ENCODE measurements around the gene ZNF32. TPM values are rescaled to one million over a fixed set of nuclear protein-coding genes. Genes with fewer than 3 reads are reported as not detected.

ZNF32 gene
- total and polyA plus RNA-seq, 10 donors = 26.3 to 68.8 (median 31.9) TPM

- H3K9me3 ChIP-seq = no peaks in the 10 kb centered on the region
- intact Hi-C loops (cut with DNase I; ENCODE audit: low total_unique reads) = loop anchor here (10.0 kb wide), 1 partner anchor 632 kb away; no protein-coding TSS in a partner anchor
Observed at GRCh38 chr10:43682956-43683355, 34.3 kb upstream of the ZNF32 start.

DNA sequence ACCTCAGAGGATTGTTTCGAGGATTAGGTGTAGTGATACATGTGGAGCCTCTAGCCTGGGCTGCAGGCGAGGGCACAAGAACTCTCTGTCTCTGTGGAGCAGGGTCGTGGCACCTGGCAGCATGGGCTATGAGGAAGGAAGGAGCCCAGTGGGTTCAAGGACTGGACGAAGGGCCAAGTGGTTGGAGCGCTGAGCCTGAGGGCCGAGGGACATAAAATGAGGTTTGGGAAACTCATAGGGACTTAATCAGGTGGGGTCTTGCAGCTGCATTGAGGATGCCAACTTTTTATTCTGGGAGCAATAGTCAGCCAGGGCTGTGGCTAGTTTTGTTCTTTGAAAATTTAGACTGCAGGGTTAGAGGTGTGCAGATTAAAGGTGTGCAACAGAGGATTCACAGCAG lies 33.0 kb upstream of the ZNF32 start:
- no peaks in the 10 kb centered on the region for H3K36me3 ChIP-seq
- no peak for DNase-seq
- H3K4me3 ChIP-seq = no peak overlapping the region
- no peak overlapping the region for H3K27ac ChIP-seq
- TF ChIP-seq POLR2AphosphoS5 (IDR thresholded peaks at IDR 0.05) (no peak), POLR2A (IDR thresholded peaks at IDR 0.05) (no peak)
- TF ChIP-seq, protein P1, sequence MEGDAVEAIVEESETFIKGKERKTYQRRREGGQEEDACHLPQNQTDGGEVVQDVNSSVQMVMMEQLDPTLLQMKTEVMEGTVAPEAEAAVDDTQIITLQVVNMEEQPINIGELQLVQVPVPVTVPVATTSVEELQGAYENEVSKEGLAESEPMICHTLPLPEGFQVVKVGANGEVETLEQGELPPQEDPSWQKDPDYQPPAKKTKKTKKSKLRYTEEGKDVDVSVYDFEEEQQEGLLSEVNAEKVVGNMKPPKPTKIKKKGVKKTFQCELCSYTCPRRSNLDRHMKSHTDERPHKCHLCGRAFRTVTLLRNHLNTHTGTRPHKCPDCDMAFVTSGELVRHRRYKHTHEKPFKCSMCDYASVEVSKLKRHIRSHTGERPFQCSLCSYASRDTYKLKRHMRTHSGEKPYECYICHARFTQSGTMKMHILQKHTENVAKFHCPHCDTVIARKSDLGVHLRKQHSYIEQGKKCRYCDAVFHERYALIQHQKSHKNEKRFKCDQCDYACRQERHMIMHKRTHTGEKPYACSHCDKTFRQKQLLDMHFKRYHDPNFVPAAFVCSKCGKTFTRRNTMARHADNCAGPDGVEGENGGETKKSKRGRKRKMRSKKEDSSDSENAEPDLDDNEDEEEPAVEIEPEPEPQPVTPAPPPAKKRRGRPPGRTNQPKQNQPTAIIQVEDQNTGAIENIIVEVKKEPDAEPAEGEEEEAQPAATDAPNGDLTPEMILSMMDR (IDR thresholded peaks at IDR 0.05 in 8 of 11, conservative IDR thresholded peaks at IDR 0.05 in 3 of 11) = no peak
- H3K9me3 ChIP-seq = no peaks in the 10 kb centered on the region
- peaks cover 0 to 21% (median 6%) of the 10 kb centered on the region in 6 donors for H3K4me1 ChIP-seq
- peaks cover 0 to 29% (median 0%) of the 10 kb centered on the region in 7 donors for H3K27me3 ChIP-seq (replicated peaks in 1 of 7)
- intact Hi-C loops (cut with DNase I; ENCODE audit: low total_unique reads) = loop anchor here (10.0 kb wide), 1 partner anchor 633 kb away; no protein-coding TSS in a partner anchor
- WGBS, 5 donors = 47 to 83% (median 68%) methylated on average over 6 of the region's 6 CpGs

More at GRCh38 chr10:43682956-43683355, 34.3 kb upstream of the ZNF32 start:
- TF ChIP-seq, protein P1 (IDR thresholded peaks at IDR 0.05 in 8 of 11, conservative IDR thresholded peaks at IDR 0.05 in 3 of 11) = no peak
- no peak for TF ChIP-seq POLR2A (IDR thresholded peaks at IDR 0.05)
- no peak for TF ChIP-seq POLR2AphosphoS5 (IDR thresholded peaks at IDR 0.05)
- no peaks in the 10 kb centered on the region for H3K36me3 ChIP-seq
- H3K4me1 ChIP-seq = peaks cover 0 to 21% (median 6%) of the 10 kb centered on the region in 6 donors
- DNase-seq = no peak
- H3K27me3 ChIP-seq (replicated peaks in 1 of 7) = peaks cover 0 to 28% (median 0%) of the 10 kb centered on the region in 7 donors
- H3K4me3 ChIP-seq = no peak overlapping the region
- no peak overlapping the region for H3K27ac ChIP-seq
- WGBS, 5 donors = 86 to 91% (median 89%) methylated on average over 2 of the region's 2 CpGs

GRCh38 chr10:43681220-43681619 lies 32.5 kb upstream of the ZNF32 start:
- no peak for TF ChIP-seq POLR2A (IDR thresholded peaks at IDR 0.05)
- TF ChIP-seq, protein P1 (IDR thresholded peaks at IDR 0.05 in 8 of 11, conservative IDR thresholded peaks at IDR 0.05 in 3 of 11) = no peak
- TF ChIP-seq POLR2AphosphoS5 (IDR thresholded peaks at IDR 0.05) = no peak
- Histone ChIP-seq H3K4me1 (peaks cover 0 to 21% (median 6%) of the 10 kb centered on the region in 6 donors), H3K27me3 (replicated peaks in 1 of 7) (peaks cover 0 to 29% (median 0%) of the 10 kb centered on the region in 7 donors), H3K9me3 (no peaks in the 10 kb centered on the region), H3K27ac (no peak overlapping the region), H3K36me3 (no peaks in the 10 kb centered on the region), H3K4me3 (no peak overlapping the region)
- 58 to 67% (median 61%) methylated on average over 7 of the region's 7 CpGs for WGBS, 5 donors
- intact Hi-C loops (cut with DNase I; ENCODE audit: low total_unique reads) = loop anchor here (10.0 kb wide), 1 partner anchor 634 kb away; no protein-coding TSS in a partner anchor
- DNase-seq = no peak

- H3K27me3 ChIP-seq (replicated peaks in 1 of 7) = peaks cover 0 to 30% (median 0%) of the 10 kb centered on the region in 7 donors
- H3K4me3 ChIP-seq = no peak overlapping the region
- WGBS, 5 donors = 66 to 88% (median 72%) methylated on average over 4 of the region's 4 CpGs
- no peaks in the 10 kb centered on the region for H3K36me3 ChIP-seq
- no peak for DNase-seq
- H3K27ac ChIP-seq = no peak overlapping the region
- TF ChIP-seq POLR2A (IDR thresholded peaks at IDR 0.05) = no peak
- TF ChIP-seq, protein P1 (IDR thresholded peaks at IDR 0.05 in 8 of 11, conservative IDR thresholded peaks at IDR 0.05 in 3 of 11) = no peak
- TF ChIP-seq POLR2AphosphoS5 (IDR thresholded peaks at IDR 0.05) = no peak
- intact Hi-C loops (cut with DNase I; ENCODE audit: low total_unique reads) = loop anchor here (10.0 kb wide), 1 partner anchor 635 kb away; no protein-coding TSS in a partner anchor
- H3K9me3 ChIP-seq = no peaks in the 10 kb centered on the region
- peaks cover 0 to 21% (median 6%) of the 10 kb centered on the region in 6 donors for H3K4me1 ChIP-seq
Observed at GRCh38 chr10:43680035-43680434, 31.4 kb upstream of the ZNF32 start.

All from spleen (tissue), 11 donors.